Measurements from ENCODE around the gene RHOF.

The RHOF gene

GRCh38 chr12:121755591-121755990 is 37.9 kb downstream of the RHOF start:
- TF ChIP-seq SUZ12 (IDR thresholded peaks at IDR 0.05), result no peak
- no peak for TF ChIP-seq LEF1 (IDR thresholded peaks at IDR 0.05; ENCODE audit: borderline replicate concordance)
- TF ChIP-seq SP1 (IDR thresholded peaks at IDR 0.05), result no peak
- TF ChIP-seq CTBP1 (IDR thresholded peaks at IDR 0.05; ENCODE audit: borderline replicate concordance), result no peak
- TF ChIP-seq FOXK2 (IDR thresholded peaks at IDR 0.05), result no peak
- TF ChIP-seq NFRKB (IDR thresholded peaks at IDR 0.05), result no peak
- TF ChIP-seq ARNT (IDR thresholded peaks at IDR 0.05), result no peak
- no peak for TF ChIP-seq FOXA1 (IDR thresholded peaks at IDR 0.05)
- no peak for TF ChIP-seq BHLHE40 (IDR thresholded peaks at IDR 0.05; ENCODE audit: borderline replicate concordance)
- TF ChIP-seq TARDBP (IDR thresholded peaks at IDR 0.05), result no peak
- TF ChIP-seq HDGF (IDR thresholded peaks at IDR 0.05; ENCODE audit: borderline replicate concordance), result no peak
- TF ChIP-seq PKNOX1 (IDR thresholded peaks at IDR 0.05), result no peak
- no peak for TF ChIP-seq L3MBTL2 (conservative IDR thresholded peaks at IDR 0.05)
- CTCF ChIA-PET, result no interaction called here
- no peak for DNase-seq (ENCODE audit: extremely low spot score)
- POLR2A ChIA-PET, result interaction anchor here (0.7 kb wide), 1 partner anchor 16 kb away, joined by 3 read pairs; no protein-coding TSS in a partner anchor

DNA sequence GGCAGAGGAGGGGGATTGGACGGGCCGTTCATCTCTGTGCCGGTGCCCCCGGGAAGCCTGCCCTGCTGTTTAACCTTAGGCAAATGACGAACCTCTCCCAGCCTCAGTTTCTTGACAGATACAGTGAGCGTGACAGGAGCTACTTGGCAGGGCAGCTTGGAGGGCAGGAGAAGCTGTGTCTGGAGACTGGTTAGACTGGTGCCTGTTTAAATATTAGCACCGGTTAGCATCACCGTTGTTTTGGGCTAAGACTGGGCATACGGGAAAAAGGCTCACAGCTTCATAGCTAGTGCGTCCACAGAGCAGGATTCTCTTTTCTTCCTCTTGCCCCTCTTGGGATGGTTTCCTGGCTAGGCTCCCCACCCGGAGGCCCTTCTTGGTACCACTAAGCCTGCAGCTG is 38.7 kb downstream of the RHOF start:
- ChIA-PET POLR2A (interaction anchor here (0.6 to 0.7 kb wide), 2 partner anchors 17 to 46 kb away, joined by 3 read pairs; no protein-coding TSS in a partner anchor), CTCF (no interaction called here)
- TF ChIP-seq BHLHE40 (IDR thresholded peaks at IDR 0.05; ENCODE audit: borderline replicate concordance), result no peak
- no peak for TF ChIP-seq TARDBP (IDR thresholded peaks at IDR 0.05)
- no peak for TF ChIP-seq ELF4 (IDR thresholded peaks at IDR 0.05)
- TF ChIP-seq HDGF (IDR thresholded peaks at IDR 0.05; ENCODE audit: borderline replicate concordance), result no peak
- TF ChIP-seq FOXA1 (IDR thresholded peaks at IDR 0.05), result no peak
- no peak for TF ChIP-seq ZNF384 (IDR thresholded peaks at IDR 0.05)
- no peak for TF ChIP-seq L3MBTL2 (conservative IDR thresholded peaks at IDR 0.05)
- TF ChIP-seq SUZ12 (IDR thresholded peaks at IDR 0.05), result no peak
- no peak for TF ChIP-seq CTBP1 (IDR thresholded peaks at IDR 0.05; ENCODE audit: borderline replicate concordance)
- no peak for TF ChIP-seq NFRKB (IDR thresholded peaks at IDR 0.05)
- no peak for TF ChIP-seq PKNOX1 (IDR thresholded peaks at IDR 0.05)
- TF ChIP-seq ARNT (IDR thresholded peaks at IDR 0.05), result no peak
- TF ChIP-seq FOXK2 (IDR thresholded peaks at IDR 0.05), result no peak
- TF ChIP-seq FOXM1 (IDR thresholded peaks at IDR 0.05; ENCODE audit: borderline replicate concordance), result no peak
- no peak for TF ChIP-seq LEF1 (IDR thresholded peaks at IDR 0.05; ENCODE audit: borderline replicate concordance)
- TF ChIP-seq SP1 (IDR thresholded peaks at IDR 0.05), result no peak
- no peak for DNase-seq (ENCODE audit: extremely low spot score)

DNA sequence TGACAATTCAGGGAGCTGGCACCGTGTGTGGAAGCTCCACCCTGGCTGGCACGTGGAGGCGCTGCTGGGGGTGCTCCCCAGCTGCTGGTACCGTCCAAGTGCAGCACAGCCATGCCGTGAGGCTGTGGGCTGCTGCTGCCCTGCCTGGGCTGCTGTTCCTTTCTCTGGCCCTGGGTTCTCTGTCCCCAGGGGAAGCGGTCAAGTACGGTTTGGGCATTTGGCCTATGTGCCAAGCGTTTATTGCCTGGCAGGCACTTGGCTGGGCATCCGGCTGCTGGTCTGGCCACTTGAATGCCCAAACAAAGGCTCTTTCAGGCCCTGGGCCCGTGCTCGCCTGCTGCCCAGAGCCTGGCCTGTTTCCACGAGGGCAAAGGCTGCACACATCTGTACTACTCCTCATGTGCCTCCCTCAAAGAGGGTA is 39.6 kb downstream of the RHOF start:
- ChIA-PET CTCF (interaction anchor here (0.6 kb wide), 1 partner anchor 41 kb away, joined by 4 read pairs; no protein-coding TSS in a partner anchor), POLR2A (no interaction called here)
- TF ChIP-seq FOXM1 (IDR thresholded peaks at IDR 0.05; ENCODE audit: borderline replicate concordance) (no peak), SUZ12 (IDR thresholded peaks at IDR 0.05) (no peak), HDGF (IDR thresholded peaks at IDR 0.05; ENCODE audit: borderline replicate concordance) (no peak), CTBP1 (IDR thresholded peaks at IDR 0.05; ENCODE audit: borderline replicate concordance) (no peak), FOXK2 (IDR thresholded peaks at IDR 0.05) (no peak), ELF4 (IDR thresholded peaks at IDR 0.05) (no peak), SP1 (IDR thresholded peaks at IDR 0.05) (no peak), LEF1 (IDR thresholded peaks at IDR 0.05; ENCODE audit: borderline replicate concordance) (no peak), BHLHE40 (IDR thresholded peaks at IDR 0.05; ENCODE audit: borderline replicate concordance) (no peak), PKNOX1 (IDR thresholded peaks at IDR 0.05) (no peak), NFRKB (IDR thresholded peaks at IDR 0.05) (no peak), ARNT (IDR thresholded peaks at IDR 0.05) (no peak), L3MBTL2 (conservative IDR thresholded peaks at IDR 0.05) (no peak), ZNF384 (IDR thresholded peaks at IDR 0.05) (no peak), FOXA1 (IDR thresholded peaks at IDR 0.05) (no peak), TARDBP (IDR thresholded peaks at IDR 0.05) (no peak)
- no peak for DNase-seq (ENCODE audit: extremely low spot score)

DNA sequence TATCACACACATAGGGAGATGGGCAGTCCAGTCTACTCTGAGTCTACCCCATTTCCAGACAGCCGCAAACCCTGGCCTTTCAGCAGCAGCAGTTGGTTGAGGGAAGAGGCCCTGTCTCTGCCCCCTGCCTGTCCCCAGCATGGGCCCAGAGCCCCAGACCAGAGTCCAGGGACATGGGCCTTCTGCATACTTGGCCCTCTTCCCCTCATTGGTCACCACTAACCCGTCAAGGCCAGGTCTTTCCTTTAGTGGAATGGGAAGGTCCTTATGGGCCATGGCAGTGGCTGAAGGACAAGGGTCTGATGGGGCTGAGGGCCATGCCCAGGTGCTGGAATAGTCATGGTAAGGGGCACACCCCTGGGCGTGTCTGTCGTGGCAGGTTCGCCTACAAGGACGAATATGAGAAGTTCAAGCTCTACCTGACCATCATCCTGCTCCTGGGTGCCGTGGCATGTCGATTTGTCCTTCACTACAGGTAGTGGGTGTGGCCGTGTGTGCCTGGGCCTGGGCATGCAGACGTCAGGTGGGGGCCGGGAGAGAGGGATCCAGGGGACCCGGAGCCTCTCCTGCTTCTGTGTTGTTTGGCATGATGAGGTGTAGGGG is 41.6 kb downstream of the RHOF start:
- TF ChIP-seq NFRKB (IDR thresholded peaks at IDR 0.05) (no peak), ZNF384 (IDR thresholded peaks at IDR 0.05) (no peak), FOXK2 (IDR thresholded peaks at IDR 0.05) (no peak), ELF4 (IDR thresholded peaks at IDR 0.05) (no peak), FOXM1 (IDR thresholded peaks at IDR 0.05; ENCODE audit: borderline replicate concordance) (no peak), HDGF (IDR thresholded peaks at IDR 0.05; ENCODE audit: borderline replicate concordance) (no peak), SP1 (IDR thresholded peaks at IDR 0.05) (no peak), BHLHE40 (IDR thresholded peaks at IDR 0.05; ENCODE audit: borderline replicate concordance) (no peak), SUZ12 (IDR thresholded peaks at IDR 0.05) (no peak), L3MBTL2 (conservative IDR thresholded peaks at IDR 0.05) (no peak), ARNT (IDR thresholded peaks at IDR 0.05) (no peak), LEF1 (IDR thresholded peaks at IDR 0.05; ENCODE audit: borderline replicate concordance) (no peak), PKNOX1 (IDR thresholded peaks at IDR 0.05) (no peak)
- POLR2A ChIA-PET, result no interaction called here
- DNase-seq (ENCODE audit: extremely low spot score), result no peak
- CTCF ChIA-PET, result no interaction called here

GRCh38 chr12:121751034-121751433 is 42.5 kb downstream of the RHOF start:
- POLR2A ChIA-PET, result no interaction called here
- no peak for TF ChIP-seq CTBP1 (IDR thresholded peaks at IDR 0.05; ENCODE audit: borderline replicate concordance)
- TF ChIP-seq LEF1 (IDR thresholded peaks at IDR 0.05; ENCODE audit: borderline replicate concordance), result no peak
- no peak for TF ChIP-seq ZNF384 (IDR thresholded peaks at IDR 0.05)
- no peak for TF ChIP-seq PKNOX1 (IDR thresholded peaks at IDR 0.05)
- no peak for TF ChIP-seq L3MBTL2 (conservative IDR thresholded peaks at IDR 0.05)
- TF ChIP-seq FOXA1 (IDR thresholded peaks at IDR 0.05), result no peak
- no peak for TF ChIP-seq HDGF (IDR thresholded peaks at IDR 0.05; ENCODE audit: borderline replicate concordance)
- no peak for TF ChIP-seq NFRKB (IDR thresholded peaks at IDR 0.05)
- TF ChIP-seq FOXM1 (IDR thresholded peaks at IDR 0.05; ENCODE audit: borderline replicate concordance), result no peak
- TF ChIP-seq ELF4 (IDR thresholded peaks at IDR 0.05), result no peak
- no peak for TF ChIP-seq ARNT (IDR thresholded peaks at IDR 0.05)
- no peak for TF ChIP-seq BHLHE40 (IDR thresholded peaks at IDR 0.05; ENCODE audit: borderline replicate concordance)
- TF ChIP-seq SP1 (IDR thresholded peaks at IDR 0.05), result no peak
- no peak for TF ChIP-seq TARDBP (IDR thresholded peaks at IDR 0.05)
- CTCF ChIA-PET, result no interaction called here
- DNase-seq (ENCODE audit: extremely low spot score), result no peak
